Measurements from ENCODE around the gene ME1.
A peak's percentile ranks its signal among the peaks of the same experiment; 100 is the strongest.
"Not testable (repeated sequence)": the region's sequence is repeated elsewhere in the genome, so short reads cannot be mapped to it uniquely, and the experiment has no call there.

Gene ME1

GRCh38 chr6:83430611-83431544 is at the start of gene ME1:
TSS of gene ME1 (minus strand) at chr6:83431051. CDS start at chr6:83430954, 97 bp downstream.
- DNase-seq (ENCODE audit: insufficient read length, low spot score) (peak; percentile 63), FAIRE-seq (peak; percentile 92)

- FAIRE-seq (no peak), DNase-seq (ENCODE audit: insufficient read length, low spot score) (no peak)
Measured at GRCh38 chr6:83480470-83480869, 49.6 kb upstream of the ME1 start.

- FAIRE-seq, result no peak
- no peak for DNase-seq (ENCODE audit: insufficient read length, low spot score)
Measured at GRCh38 chr6:83479389-83479788, 48.5 kb upstream of the ME1 start.

- DNase-seq (ENCODE audit: insufficient read length, low spot score) (no peak), FAIRE-seq (no peak)
Measured at GRCh38 chr6:83476971-83477370, 46.1 kb upstream of the ME1 start.

GRCh38 chr6:83474309-83474708 is 43.5 kb upstream of the ME1 start:
- DNase-seq (ENCODE audit: insufficient read length, low spot score), result no peak
- no peak for FAIRE-seq

- no peak for FAIRE-seq
- DNase-seq (ENCODE audit: insufficient read length, low spot score), result no peak
Measured at GRCh38 chr6:83472767-83473166, 41.9 kb upstream of the ME1 start.

GRCh38 chr6:83470587-83470986 is 39.7 kb upstream of the ME1 start:
- no peak for FAIRE-seq
- DNase-seq (ENCODE audit: insufficient read length, low spot score), result no peak

- FAIRE-seq (no peak), DNase-seq (ENCODE audit: insufficient read length, low spot score) (no peak)
Measured at GRCh38 chr6:83470001-83470400, 39.1 kb upstream of the ME1 start.

GRCh38 chr6:83467620-83468036 is 36.8 kb upstream of the ME1 start:
- no peak for DNase-seq (ENCODE audit: insufficient read length, low spot score)
- no peak for FAIRE-seq

- FAIRE-seq, result no peak
- DNase-seq (ENCODE audit: insufficient read length, low spot score), result no peak
Measured at GRCh38 chr6:83466328-83466727, 35.5 kb upstream of the ME1 start.

GRCh38 chr6:83464381-83465140 is 33.7 kb upstream of the ME1 start:
- DNase-seq (ENCODE audit: insufficient read length, low spot score) (no peak), FAIRE-seq (no peak)

GRCh38 chr6:83463886-83464285 is 33.0 kb upstream of the ME1 start:
- FAIRE-seq (no peak), DNase-seq (ENCODE audit: insufficient read length, low spot score) (no peak)

GRCh38 chr6:83462524-83462923 is 31.7 kb upstream of the ME1 start:
- DNase-seq (ENCODE audit: insufficient read length, low spot score) (no peak), FAIRE-seq (no peak)

GRCh38 chr6:83461438-83461837 is 30.6 kb upstream of the ME1 start:
- no peak for DNase-seq (ENCODE audit: insufficient read length, low spot score)
- FAIRE-seq, result no peak

- FAIRE-seq, result no peak
- no peak for DNase-seq (ENCODE audit: insufficient read length, low spot score)
Measured at GRCh38 chr6:83459663-83460062, 28.8 kb upstream of the ME1 start.

- not testable (repeated sequence) for DNase-seq (ENCODE audit: insufficient read length, low spot score); FAIRE-seq
Measured at GRCh38 chr6:83450015-83450414, 19.2 kb upstream of the ME1 start.

- not testable (repeated sequence) for FAIRE-seq
Measured at GRCh38 chr6:83444086-83444699, 13.3 kb upstream of the ME1 start.

GRCh38 chr6:83443516-83443915 is 12.7 kb upstream of the ME1 start:
- FAIRE-seq, result no peak
- no peak for DNase-seq (ENCODE audit: insufficient read length, low spot score)

More at GRCh38 chr6:83444086-83444699, 13.3 kb upstream of the ME1 start:
- not testable (repeated sequence) for DNase-seq (ENCODE audit: insufficient read length, low spot score)

- DNase-seq (ENCODE audit: insufficient read length, low spot score) (no peak), FAIRE-seq (no peak)
Measured at GRCh38 chr6:83442752-83443151, 11.9 kb upstream of the ME1 start.

- FAIRE-seq (no peak), DNase-seq (ENCODE audit: insufficient read length, low spot score) (no peak)
Measured at GRCh38 chr6:83439201-83439600, 8.3 kb upstream of the ME1 start.

- FAIRE-seq (no peak), DNase-seq (ENCODE audit: insufficient read length, low spot score) (no peak)
Measured at GRCh38 chr6:83436674-83437073, 5.8 kb upstream of the ME1 start.

Measured in HTR-8/SVneo (cell line).